ENCODE results near the gene STX16. TPM values are rescaled to one million over a fixed set of nuclear protein-coding genes. Genes with fewer than 3 reads are reported as not detected.
A peak's percentile ranks its signal among the peaks of the same experiment; 100 is the strongest.

Gene STX16
- total RNA-seq, 1 donor from 2014 or later, result 50.4 TPM

GRCh38 chr20:58697867-58698703, 47.0 kb downstream of the STX16 start:
- no peak overlapping the region for H3K4me3 Mint-ChIP-seq (ENCODE audit: unreplicated experiment)
- H3K9me3 Mint-ChIP-seq (ENCODE audit: low read depth), result no peaks in the 10 kb centered on the region

DNA sequence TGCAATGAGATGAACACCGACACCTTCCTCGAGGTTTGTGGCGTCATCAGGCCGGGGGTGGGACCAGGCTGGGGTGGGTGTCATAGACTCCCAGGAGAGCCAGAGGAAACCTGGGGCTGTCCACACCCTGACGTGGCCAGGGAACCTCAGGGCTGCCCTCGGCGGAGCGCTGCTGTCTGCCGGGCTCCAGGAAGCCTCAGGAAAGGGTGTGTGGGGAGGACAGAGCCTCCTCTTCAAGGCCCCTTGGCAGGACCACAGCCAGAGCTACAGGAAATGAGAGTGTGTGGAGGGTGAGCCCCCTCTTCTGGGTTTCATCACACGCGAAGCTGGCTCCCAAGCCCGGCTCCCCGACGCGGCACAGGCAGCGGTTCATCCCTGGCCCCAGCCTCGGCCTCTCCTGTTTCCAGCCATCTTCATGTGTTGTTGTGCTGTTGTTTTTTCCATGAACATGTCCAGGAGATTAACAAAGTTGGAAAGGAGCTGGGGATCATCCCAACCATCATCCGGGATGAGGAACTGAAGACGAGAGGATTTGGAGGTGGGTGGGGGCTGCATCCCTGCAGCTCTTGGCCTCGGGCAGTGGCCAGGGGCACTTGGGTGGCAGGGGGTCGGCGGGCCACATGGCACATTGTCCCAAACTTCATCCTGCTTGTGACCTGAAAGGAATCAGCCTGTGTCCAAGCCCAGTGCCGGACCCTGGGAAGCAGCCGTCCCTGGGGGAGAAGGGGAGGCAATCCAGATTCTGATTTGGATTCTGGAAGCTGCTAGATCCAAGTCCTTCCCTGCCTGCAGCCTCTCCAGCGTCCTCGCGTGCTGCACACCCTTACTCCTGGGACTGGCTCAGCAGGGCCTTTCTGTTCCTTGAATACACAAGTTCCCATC, 47.9 kb downstream of the STX16 start:
- no peaks in the 10 kb centered on the region for H3K9me3 Mint-ChIP-seq (ENCODE audit: low read depth)
- H3K27me3 Mint-ChIP-seq (ENCODE audit: low read depth), result no peaks in the 10 kb centered on the region
- no peak for TF ChIP-seq CTCF (IDR thresholded peaks at IDR 0.05)
- H3K4me1 Mint-ChIP-seq (ENCODE audit: low read depth), result peaks cover 5% of the 10 kb centered on the region
- no peak overlapping the region for H3K27ac Mint-ChIP-seq (ENCODE audit: unreplicated experiment)
- H3K36me3 Mint-ChIP-seq (ENCODE audit: low read depth), result peaks cover 26% of the 10 kb centered on the region
- DNase-seq (ENCODE audit: low spot score), result peak; percentile 79
- H3K4me3 Mint-ChIP-seq (ENCODE audit: unreplicated experiment), result no peak overlapping the region

More at GRCh38 chr20:58697867-58698703, 47.0 kb downstream of the STX16 start:
- TF ChIP-seq CTCF (IDR thresholded peaks at IDR 0.05), result no peak
- DNase-seq (ENCODE audit: low spot score), result peak; percentile 72
- peaks cover 11% of the 10 kb centered on the region for H3K4me1 Mint-ChIP-seq (ENCODE audit: low read depth)
- no peaks in the 10 kb centered on the region for H3K27me3 Mint-ChIP-seq (ENCODE audit: low read depth)
- H3K36me3 Mint-ChIP-seq (ENCODE audit: low read depth), result peaks cover 21% of the 10 kb centered on the region
- peak overlapping the region; percentile 34 for H3K27ac Mint-ChIP-seq (ENCODE audit: unreplicated experiment)

DNA sequence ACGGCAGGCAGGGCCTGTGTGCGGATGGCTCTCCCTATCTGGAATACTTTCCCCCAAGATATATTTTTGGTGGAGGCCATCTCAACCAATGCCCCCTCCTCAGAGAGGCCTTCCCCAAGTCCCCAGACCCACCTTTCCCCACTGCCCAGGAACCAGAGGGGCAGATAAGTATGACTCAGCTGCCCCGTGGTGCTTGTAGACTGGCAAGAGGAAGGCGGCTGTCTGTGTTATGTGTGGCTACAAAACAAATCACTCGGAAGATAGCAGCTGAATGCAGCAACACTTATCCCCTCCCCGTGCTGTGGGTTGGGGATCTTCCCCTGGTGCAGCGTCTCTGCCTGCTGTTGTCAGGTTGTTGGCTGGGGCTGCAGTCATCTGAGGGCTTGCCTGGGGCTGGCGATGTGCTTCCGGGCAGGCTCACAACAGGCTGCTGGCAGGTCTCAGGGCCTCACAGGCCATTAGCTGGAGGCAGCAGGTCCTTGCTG, 48.6 kb downstream of the STX16 start:
- peaks cover 30% of the 10 kb centered on the region for H3K36me3 Mint-ChIP-seq (ENCODE audit: low read depth)
- no peak overlapping the region for H3K27ac Mint-ChIP-seq (ENCODE audit: unreplicated experiment)
- peak; percentile 61 for DNase-seq (ENCODE audit: low spot score)
- no peak for TF ChIP-seq CTCF (IDR thresholded peaks at IDR 0.05)
- H3K9me3 Mint-ChIP-seq (ENCODE audit: low read depth), result peaks cover 2% of the 10 kb centered on the region
- H3K4me1 Mint-ChIP-seq (ENCODE audit: low read depth), result no peaks in the 10 kb centered on the region
- no peak overlapping the region for H3K4me3 Mint-ChIP-seq (ENCODE audit: unreplicated experiment)
- H3K27me3 Mint-ChIP-seq (ENCODE audit: low read depth), result no peaks in the 10 kb centered on the region

DNA sequence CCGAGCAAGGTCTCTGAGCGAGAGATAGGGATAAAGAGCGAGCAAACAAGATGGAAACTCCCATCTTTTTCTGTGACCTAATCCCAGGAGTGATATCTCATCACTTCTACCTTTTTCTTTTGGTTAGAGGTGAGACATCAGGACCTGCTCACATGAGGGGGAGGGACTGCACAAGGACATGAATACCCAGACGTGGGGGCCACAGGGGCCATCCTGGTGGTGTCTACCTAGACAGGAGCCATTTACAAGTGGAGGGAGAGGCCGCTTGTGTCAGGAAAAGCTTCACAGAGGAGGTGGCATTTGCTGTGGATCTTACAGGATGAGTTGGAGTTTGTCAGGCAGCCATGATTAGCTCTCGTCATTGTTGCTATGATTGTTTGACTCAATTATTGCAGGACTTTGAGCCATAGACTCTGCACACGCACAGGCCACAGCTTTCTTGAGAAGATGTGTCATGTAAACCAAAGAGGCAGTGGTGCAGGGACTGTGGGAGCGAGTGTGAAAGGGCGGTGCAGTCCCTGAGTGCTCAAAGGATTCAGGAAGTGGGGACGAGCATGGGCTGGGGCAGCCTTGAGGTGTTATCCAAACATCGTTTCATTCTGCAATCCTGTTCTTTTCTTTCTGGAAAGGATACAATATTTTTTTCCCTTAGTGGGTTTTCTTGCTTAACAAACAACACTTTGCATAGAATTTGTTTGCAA, 49.2 kb downstream of the STX16 start:
- no peaks in the 10 kb centered on the region for H3K27me3 Mint-ChIP-seq (ENCODE audit: low read depth)
- no peak overlapping the region for H3K4me3 Mint-ChIP-seq (ENCODE audit: unreplicated experiment)
- H3K27ac Mint-ChIP-seq (ENCODE audit: unreplicated experiment), result no peak overlapping the region
- peak; percentile 53 for DNase-seq (ENCODE audit: low spot score)
- no peaks in the 10 kb centered on the region for H3K4me1 Mint-ChIP-seq (ENCODE audit: low read depth)
- H3K9me3 Mint-ChIP-seq (ENCODE audit: low read depth), result peaks cover 3% of the 10 kb centered on the region
- no peak for TF ChIP-seq CTCF (IDR thresholded peaks at IDR 0.05)
- peaks cover 34% of the 10 kb centered on the region for H3K36me3 Mint-ChIP-seq (ENCODE audit: low read depth)
